Hepatocyte (in vitro differentiated cells): ENCODE results near the gene RPL26. TPM values are rescaled to one million over a fixed set of nuclear protein-coding genes. Genes with fewer than 3 reads are reported as not detected.

Experiments
- DNase-seq: peaks from one replicate; pipeline ENCODE4 v3.0.0-alpha.2; 2016; ENCODE audit warnings: low spot score
- H2AFZ ChIP-seq: fragments of 200-600 bp; sonication (generic); 2 replicates; pipeline ENCODE4 v1.6.0; 2016; ENCODE audit warnings: antibody characterized with exemption, mild to moderate bottlenecking
- H3K27ac ChIP-seq: fragments of 200-600 bp; sonication (generic); 2 replicates; pipeline ENCODE4 v1.5.1; 2016; ENCODE audit warnings: mild to moderate bottlenecking
- H3K27me3 ChIP-seq: fragments of 200-600 bp; sonication (generic); 2 replicates; pipeline ENCODE4 v1.6.1; 2016
- H3K36me3 ChIP-seq: fragments of 200-600 bp; sonication (generic); replicated peaks from 2 replicates; pipeline ENCODE4 v1.5.1; 2016; ENCODE audit warnings: low read depth; ENCODE audit not compliant: insufficient read depth
- H3K4me1 ChIP-seq: fragments of 200-600 bp; sonication (generic); 2 replicates; pipeline ENCODE4 v1.5.1; 2016; ENCODE audit warnings: mild to moderate bottlenecking, moderate library complexity; ENCODE audit not compliant: insufficient read depth
- H3K4me2 ChIP-seq: fragments of 200-600 bp; sonication (generic); 2 replicates; pipeline ENCODE4 v1.6.0; 2016
- H3K4me3 ChIP-seq: fragments of 200-600 bp; sonication (generic); 2 replicates; pipeline ENCODE4 v1.5.1; 2016; ENCODE audit warnings: mild to moderate bottlenecking
- H3K79me2 ChIP-seq: fragments of 200-600 bp; sonication (generic); 2 replicates; pipeline ENCODE4 v1.6.0; 2017; ENCODE audit warnings: mild to moderate bottlenecking
- H3K9me2 ChIP-seq: fragments of 200-600 bp; sonication (generic); replicated peaks from 2 replicates; pipeline ENCODE4 v1.6.0; 2017; ENCODE audit warnings: mild to moderate bottlenecking; ENCODE audit not compliant: insufficient read depth
- H3K9me3 ChIP-seq: fragments of 200-600 bp; sonication (generic); 2 replicates; pipeline ENCODE4 v1.5.1; 2016; ENCODE audit warnings: low read depth, mild to moderate bottlenecking
- H4K20me1 ChIP-seq: fragments of 200-600 bp; sonication (generic); 2 replicates; pipeline ENCODE4 v1.6.0; 2016; ENCODE audit warnings: mild to moderate bottlenecking; ENCODE audit not compliant: insufficient read depth, poor library complexity, severe bottlenecking
- CTCF ChIP-seq: fragments of 200-600 bp; sonication (generic); IDR thresholded peaks from 2 replicates; pipeline ENCODE4 v1.5.1; 2016; ENCODE audit warnings: antibody characterized with exemption, mild to moderate bottlenecking; ENCODE audit not compliant: poor library complexity
- EZH2 ChIP-seq: fragments of 200-600 bp; sonication (generic); IDR thresholded peaks from 2 replicates; pipeline ENCODE4 v1.6.1; 2016; ENCODE audit warnings: antibody characterized with exemption, mild to moderate bottlenecking, borderline replicate concordance
- EZH2phosphoT487 ChIP-seq: fragments of 200-600 bp; sonication (generic); IDR thresholded peaks from one replicate; pipeline ENCODE4 v1.6.1; 2018; ENCODE audit warnings: antibody characterized with exemption, mild to moderate bottlenecking, low read depth, moderate library complexity; ENCODE audit not compliant: unreplicated experiment, severe bottlenecking
- WGBS: methylation state at CpG from one replicate; pipeline ENCODE4 v1.1.6; 2016; ENCODE audit warnings: low lambda C conversion rate; ENCODE audit errors: missing lambda C conversion rate; 5-methylcytosine and 5-hydroxymethylcytosine counted together
- polyA plus RNA-seq: library from polyadenylated mRNA; unstranded; fragments of >200 nt; fragmentation: Nextera tagmentation; extraction: Ambion mirVana; gene quantifications from 2 replicates; pipeline ENCODE4 v1.2.1, GENCODE V29; 2016
- small RNA-seq: library from RNA; depleted of rRNA; stranded (forward); fragments of <200 nt; gene quantifications from one replicate; pipeline ENCODE3, GENCODE V24; 2014
- total RNA-seq: library from RNA; depleted of rRNA; stranded (reverse); fragments of >200 nt; gene quantifications from 2 replicates; pipeline ENCODE4 v1.2.3, GENCODE V29; 2014

The RPL26 gene
- total and polyA plus RNA-seq, 2 experiments from 2014 or later = 411 to 3,628 TPM

DNA sequence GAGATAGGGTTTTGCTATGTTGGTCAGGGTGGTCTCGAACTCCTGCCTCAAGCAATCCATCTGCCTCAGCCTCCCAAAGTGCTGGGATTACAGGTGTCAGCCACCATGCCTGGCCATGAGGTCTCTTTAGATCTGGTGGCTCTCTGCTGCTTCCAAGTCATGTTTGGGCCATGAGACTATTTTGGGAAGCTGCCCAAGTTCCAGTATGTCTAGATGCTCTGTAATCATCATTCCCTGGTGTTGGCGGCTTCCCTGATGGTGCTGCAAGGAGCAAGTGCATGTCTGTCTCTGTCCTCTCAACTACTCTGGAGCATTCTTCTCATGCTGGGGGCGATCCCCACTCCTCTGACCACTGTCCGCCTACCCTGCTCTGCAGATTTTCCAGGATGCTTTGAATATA, 49.7 kb downstream of the RPL26 start:
- Histone ChIP-seq H4K20me1 (no peaks in the 10 kb centered on the region), H3K4me2 (no peak overlapping the region), H3K4me3 (no peak overlapping the region), H3K36me3 (no peaks in the 10 kb centered on the region), H2AFZ (no peak overlapping the region), H3K4me1 (no peaks in the 10 kb centered on the region), H3K27me3 (no peaks in the 10 kb centered on the region), H3K9me2 (no peaks in the 10 kb centered on the region), H3K27ac (no peak overlapping the region), H3K79me2 (no peaks in the 10 kb centered on the region), H3K9me3 (no peaks in the 10 kb centered on the region)
- DNase-seq = no peak
- 96% methylated on average over 4 of the region's 4 CpGs for WGBS
- no peak for TF ChIP-seq EZH2

DNA sequence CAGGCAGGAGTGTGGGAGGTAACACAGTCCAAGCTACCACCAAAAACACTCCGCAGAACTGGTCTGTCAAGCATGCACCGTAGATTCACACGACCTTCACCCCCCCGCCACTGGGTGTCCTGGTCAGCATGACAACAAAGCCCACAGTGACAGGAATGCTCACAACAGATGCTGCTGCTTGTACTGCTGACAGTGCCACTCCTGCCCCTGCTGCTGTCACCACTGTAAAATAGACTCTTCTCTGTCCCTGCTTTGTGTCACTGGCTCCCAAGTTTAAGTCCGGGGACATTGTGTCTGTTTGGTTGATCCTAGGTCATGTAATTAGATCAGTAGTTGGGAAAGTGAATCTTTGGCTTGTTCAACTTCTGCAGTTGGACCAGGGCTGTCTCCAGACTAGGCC, 50.3 kb downstream of the RPL26 start:
- Histone ChIP-seq H3K36me3 (no peaks in the 10 kb centered on the region), H2AFZ (no peak overlapping the region), H3K27me3 (no peaks in the 10 kb centered on the region), H3K9me3 (no peaks in the 10 kb centered on the region), H3K4me3 (no peak overlapping the region), H4K20me1 (no peaks in the 10 kb centered on the region), H3K4me1 (no peaks in the 10 kb centered on the region), H3K79me2 (no peaks in the 10 kb centered on the region), H3K27ac (no peak overlapping the region), H3K9me2 (no peaks in the 10 kb centered on the region), H3K4me2 (no peak overlapping the region)
- DNase-seq = peak; percentile 19
- WGBS = 34% methylated on average over 5 of the region's 5 CpGs
- TF ChIP-seq CTCF = no peak
- no peak for TF ChIP-seq EZH2phosphoT487
- no peak for TF ChIP-seq EZH2

- Histone ChIP-seq H2AFZ (no peak overlapping the region), H3K27me3 (no peaks in the 10 kb centered on the region), H4K20me1 (no peaks in the 10 kb centered on the region), H3K4me1 (no peaks in the 10 kb centered on the region), H3K79me2 (no peaks in the 10 kb centered on the region), H3K4me3 (no peak overlapping the region), H3K9me3 (no peaks in the 10 kb centered on the region), H3K4me2 (no peak overlapping the region), H3K36me3 (no peaks in the 10 kb centered on the region), H3K27ac (no peak overlapping the region), H3K9me2 (no peaks in the 10 kb centered on the region)
- TF ChIP-seq CTCF = no peak
- no peak for TF ChIP-seq EZH2phosphoT487
- TF ChIP-seq EZH2 = no peak
- DNase-seq = no peak
- 92% methylated on average over 2 of the region's 2 CpGs for WGBS
These were observed 50.9 kb downstream of the RPL26 start for GRCh38 chr17:8332128-8332527.

Small RNA genes within 50 kb of the gene (small RNA-seq; reads per million reads assigned to genes)
- gene RF00265 = not detected

Other genes with a start within 250 kb of the RPL26 start
- gene PER1, start 230.8 kb downstream of the RPL26 start, total RNA-seq = 35.3 and 36.5 TPM in 2 replicates
- gene PER1, start 230.8 kb downstream of the RPL26 start, polyA plus RNA-seq = 107 and 143 TPM in 2 replicates
- 8.2 and 8.5 TPM in 2 replicates for gene VAMP2, start 220.2 kb downstream of the RPL26 start, total RNA-seq
- 44.6 and 85.7 TPM in 2 replicates for gene VAMP2, start 220.2 kb downstream of the RPL26 start, polyA plus RNA-seq
- gene TMEM107, start 206.8 kb downstream of the RPL26 start, total RNA-seq = 21.1 and 25.3 TPM in 2 replicates
- gene TMEM107, start 206.8 kb downstream of the RPL26 start, polyA plus RNA-seq = 12.8 and 13.6 TPM in 2 replicates
- 9.4 and 10.7 TPM in 2 replicates for gene BORCS6, start 193.0 kb downstream of the RPL26 start, total RNA-seq
- 7.7 and 10.2 TPM in 2 replicates for gene BORCS6, start 193.0 kb downstream of the RPL26 start, polyA plus RNA-seq
- 9.3 and 9.9 TPM in 2 replicates for gene AURKB, start 172.6 kb downstream of the RPL26 start, total RNA-seq
- 25.3 and 27.5 TPM in 2 replicates for gene AURKB, start 172.6 kb downstream of the RPL26 start, polyA plus RNA-seq
- 6.3 and 11.4 TPM in 2 replicates for gene CTC1, start 135.1 kb downstream of the RPL26 start, total RNA-seq
- 17.2 and 19.4 TPM in 2 replicates for gene CTC1, start 135.1 kb downstream of the RPL26 start, polyA plus RNA-seq
- gene PFAS, start 133.9 kb downstream of the RPL26 start, total RNA-seq = 10.5 and 18.8 TPM in 2 replicates
- 13.6 and 16.1 TPM in 2 replicates for gene PFAS, start 133.9 kb downstream of the RPL26 start, polyA plus RNA-seq
- 7.9 and 17.6 TPM in 2 replicates for gene RANGRF, start 94.5 kb downstream of the RPL26 start, total RNA-seq
- 41.9 and 42.5 TPM in 2 replicates for gene RANGRF, start 94.5 kb downstream of the RPL26 start, polyA plus RNA-seq
- gene SLC25A35, start 87.8 kb downstream of the RPL26 start, total RNA-seq = 0.52 and 1.6 TPM in 2 replicates
- gene SLC25A35, start 87.8 kb downstream of the RPL26 start, polyA plus RNA-seq = 1.9 and 3.0 TPM in 2 replicates
- gene ARHGEF15, start 73.0 kb downstream of the RPL26 start, total RNA-seq = 0.03 and 0.12 TPM in 2 replicates
- 0.32 TPM in 1 of 2 replicates, not detected in the other for gene ARHGEF15, start 73.0 kb downstream of the RPL26 start, polyA plus RNA-seq
- gene ODF4, start 43.4 kb downstream of the RPL26 start, total RNA-seq = not detected in 2 replicates
- not detected in 2 replicates for gene ODF4, start 43.4 kb downstream of the RPL26 start, polyA plus RNA-seq
- gene RNF222, start 14.6 kb upstream of the RPL26 start, total RNA-seq = not detected in 2 replicates
- not detected in 2 replicates for gene RNF222, start 14.6 kb upstream of the RPL26 start, polyA plus RNA-seq
- 60.7 and 66.3 TPM in 2 replicates for gene NDEL1, start 52.7 kb upstream of the RPL26 start, total RNA-seq
- 46.1 and 51.1 TPM in 2 replicates for gene NDEL1, start 52.7 kb upstream of the RPL26 start, polyA plus RNA-seq
- 72.0 and 75.6 TPM in 2 replicates for gene MYH10, start 247.5 kb upstream of the RPL26 start, total RNA-seq
- gene MYH10, start 247.5 kb upstream of the RPL26 start, polyA plus RNA-seq = 87.8 and 104 TPM in 2 replicates